HG03060 (cell line): ENCODE results near the gene SMURF1.

Source experiments
- ATAC-seq: cut with Tn5 transposase; IDR thresholded peaks from one replicate; pipeline ENCODE4 v1.9.1; 2021; ENCODE audit warnings: low read depth, moderate number of reproducible peaks; ENCODE audit not compliant: unreplicated experiment

SMURF1 gene

GRCh38 chr7:98994046-98994944 lies 149.6 kb downstream of the SMURF1 start:
- no peak for ATAC-seq

GRCh38 chr7:98993024-98993897 lies 150.6 kb downstream of the SMURF1 start:
- no peak for ATAC-seq

- no peak for ATAC-seq
Measured at GRCh38 chr7:98992076-98992475, 151.8 kb downstream of the SMURF1 start.

GRCh38 chr7:98991141-98991540 lies 152.8 kb downstream of the SMURF1 start:
- no peak for ATAC-seq

GRCh38 chr7:98990356-98990755 lies 153.6 kb downstream of the SMURF1 start:
- no peak for ATAC-seq

- ATAC-seq, result no peak
Measured at GRCh38 chr7:98988641-98989040, 155.3 kb downstream of the SMURF1 start.

- no peak for ATAC-seq
Measured at GRCh38 chr7:98985945-98986344, 158.0 kb downstream of the SMURF1 start.

- no peak for ATAC-seq
Measured at GRCh38 chr7:98985406-98985805, 158.5 kb downstream of the SMURF1 start.

- no peak for ATAC-seq
Measured at GRCh38 chr7:98984126-98984525, 159.8 kb downstream of the SMURF1 start.

GRCh38 chr7:98982686-98983085 lies 161.2 kb downstream of the SMURF1 start:
- ATAC-seq, result no peak

GRCh38 chr7:98981701-98982100 lies 162.2 kb downstream of the SMURF1 start:
- ATAC-seq, result no peak

- no peak for ATAC-seq
Measured at GRCh38 chr7:98978672-98979071, 165.2 kb downstream of the SMURF1 start.
